Measurements from ENCODE around the gene GPR132. TPM values are rescaled to one million over a fixed set of nuclear protein-coding genes. Genes with fewer than 3 reads are reported as not detected.

GPR132 gene
- total RNA-seq, 1 donor from 2014 or later = 2.2 TPM

GRCh38 chr14:105060751-105061427, 4.3 kb downstream of the GPR132 start:
- no peak overlapping the region for H3K27ac ChIP-seq (ENCODE audit: low read depth, low read length)
- FAIRE-seq (no peak), DNase-seq (ENCODE audit: low read depth) (no peak)
- H3K27ac Mint-ChIP-seq (ENCODE audit: unreplicated experiment) = no peak overlapping the region
- H3K27me3 Mint-ChIP-seq (ENCODE audit: low read depth, unreplicated experiment) = peaks cover 10% of the 10 kb centered on the region
- H3K4me3 Mint-ChIP-seq (ENCODE audit: unreplicated experiment) = no peak overlapping the region
- H3K4me1 Mint-ChIP-seq (ENCODE audit: low read depth, unreplicated experiment) = peaks cover 16% of the 10 kb centered on the region
- H3K4me3 ChIP-seq (ENCODE audit: insufficient read depth, low read depth, low read length) = no peak overlapping the region
- H3K4me2 ChIP-seq (ENCODE audit: low read length) = no peak overlapping the region
- H3K36me3 Mint-ChIP-seq (ENCODE audit: low read depth, unreplicated experiment) = no peaks in the 10 kb centered on the region
- H2AFZ ChIP-seq (ENCODE audit: low read depth, low read length) = no peak overlapping the region
- H3K4me1 ChIP-seq (ENCODE audit: insufficient read depth, low read length) = peaks cover 13% of the 10 kb centered on the region
- peaks cover 3% of the 10 kb centered on the region for H4K20me1 ChIP-seq (ENCODE audit: insufficient read depth, low read length)
- H3K9me3 ChIP-seq (ENCODE audit: insufficient read depth, low read depth, low read length) = no peaks in the 10 kb centered on the region
- no peaks in the 10 kb centered on the region for H3K79me2 ChIP-seq (ENCODE audit: insufficient read depth, low read length)
- TF ChIP-seq CTCF (IDR thresholded peaks at IDR 0.05; ENCODE audit: insufficient read depth, low read depth, low read length) = no peak
- no peak for TF ChIP-seq EZH2 (IDR thresholded peaks at IDR 0.05; ENCODE audit: insufficient read depth, low read length)
- H3K9ac ChIP-seq (ENCODE audit: low read length) = no peak overlapping the region
- no peaks in the 10 kb centered on the region for H3K27me3 ChIP-seq (ENCODE audit: insufficient read depth, low read length)
- no peaks in the 10 kb centered on the region for H3K36me3 ChIP-seq (ENCODE audit: insufficient read depth, low read length)
- H3K9me3 Mint-ChIP-seq (ENCODE audit: unreplicated experiment) = no peaks in the 10 kb centered on the region

- no peaks in the 10 kb centered on the region for H3K36me3 Mint-ChIP-seq (ENCODE audit: low read depth, unreplicated experiment)
These were observed 5.2 kb downstream of the GPR132 start for GRCh38 chr14:105059925-105060565.

More at GRCh38 chr14:105059925-105060565, 5.2 kb downstream of the GPR132 start:
- TF ChIP-seq EZH2 (IDR thresholded peaks at IDR 0.05; ENCODE audit: insufficient read depth, low read length) (no peak), CTCF (IDR thresholded peaks at IDR 0.05; ENCODE audit: insufficient read depth, low read depth, low read length) (no peak)
- Mint-ChIP-seq H3K9me3 (ENCODE audit: unreplicated experiment) (no peaks in the 10 kb centered on the region), H3K4me1 (ENCODE audit: low read depth, unreplicated experiment) (peaks cover 15% of the 10 kb centered on the region), H3K4me3 (ENCODE audit: unreplicated experiment) (no peak overlapping the region), H3K27ac (ENCODE audit: unreplicated experiment) (peak overlapping the region; percentile 80), H3K27me3 (ENCODE audit: low read depth, unreplicated experiment) (peaks cover 13% of the 10 kb centered on the region)
- Histone ChIP-seq H3K4me3 (ENCODE audit: insufficient read depth, low read depth, low read length) (no peak overlapping the region), H4K20me1 (ENCODE audit: insufficient read depth, low read length) (peaks cover 7% of the 10 kb centered on the region), H3K9ac (ENCODE audit: low read length) (no peak overlapping the region), H3K27ac (ENCODE audit: low read depth, low read length) (no peak overlapping the region), H3K4me2 (ENCODE audit: low read length) (no peak overlapping the region), H3K9me3 (ENCODE audit: insufficient read depth, low read depth, low read length) (no peaks in the 10 kb centered on the region), H3K4me1 (ENCODE audit: insufficient read depth, low read length) (peaks cover 5% of the 10 kb centered on the region), H3K36me3 (ENCODE audit: insufficient read depth, low read length) (no peaks in the 10 kb centered on the region), H3K27me3 (ENCODE audit: insufficient read depth, low read length) (peaks cover 3% of the 10 kb centered on the region), H3K79me2 (ENCODE audit: insufficient read depth, low read length) (no peaks in the 10 kb centered on the region), H2AFZ (ENCODE audit: low read depth, low read length) (no peak overlapping the region)
- no peak for DNase-seq (ENCODE audit: low read depth)
- no peak for FAIRE-seq
